ENCODE data around the gene EMP2.

Gene EMP2

DNA sequence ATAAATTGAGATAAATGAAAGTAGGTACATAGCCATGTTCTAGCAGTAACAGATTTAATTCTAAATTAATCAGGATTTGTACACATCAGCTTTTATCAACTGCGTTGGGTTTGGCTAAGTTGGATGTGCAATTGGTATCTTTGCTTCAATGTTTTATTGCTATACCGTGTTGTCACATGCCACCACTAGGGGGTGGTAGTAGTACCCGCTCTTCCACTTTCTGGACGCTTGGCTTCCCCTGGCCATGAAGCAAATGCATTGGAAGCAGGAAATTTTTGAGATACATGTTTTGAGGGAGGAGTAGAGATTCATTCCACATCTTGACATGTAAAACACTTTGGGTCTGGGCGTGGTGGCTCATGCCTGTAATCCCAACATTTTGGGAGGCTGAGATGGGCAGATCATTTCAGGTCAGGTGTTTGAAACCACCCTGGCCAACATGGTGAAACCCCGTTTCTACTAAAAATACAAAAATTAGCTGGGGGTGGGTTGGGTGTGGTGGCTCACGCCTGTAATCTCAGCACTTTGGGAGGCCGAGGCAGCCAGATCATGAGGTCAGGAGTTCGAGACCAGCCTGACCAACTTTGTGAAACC, 58.6 kb downstream of the EMP2 start:
- peak; percentile 69 for DNase-seq (ENCODE audit: low read depth)
- TF ChIP-seq, protein P1, sequence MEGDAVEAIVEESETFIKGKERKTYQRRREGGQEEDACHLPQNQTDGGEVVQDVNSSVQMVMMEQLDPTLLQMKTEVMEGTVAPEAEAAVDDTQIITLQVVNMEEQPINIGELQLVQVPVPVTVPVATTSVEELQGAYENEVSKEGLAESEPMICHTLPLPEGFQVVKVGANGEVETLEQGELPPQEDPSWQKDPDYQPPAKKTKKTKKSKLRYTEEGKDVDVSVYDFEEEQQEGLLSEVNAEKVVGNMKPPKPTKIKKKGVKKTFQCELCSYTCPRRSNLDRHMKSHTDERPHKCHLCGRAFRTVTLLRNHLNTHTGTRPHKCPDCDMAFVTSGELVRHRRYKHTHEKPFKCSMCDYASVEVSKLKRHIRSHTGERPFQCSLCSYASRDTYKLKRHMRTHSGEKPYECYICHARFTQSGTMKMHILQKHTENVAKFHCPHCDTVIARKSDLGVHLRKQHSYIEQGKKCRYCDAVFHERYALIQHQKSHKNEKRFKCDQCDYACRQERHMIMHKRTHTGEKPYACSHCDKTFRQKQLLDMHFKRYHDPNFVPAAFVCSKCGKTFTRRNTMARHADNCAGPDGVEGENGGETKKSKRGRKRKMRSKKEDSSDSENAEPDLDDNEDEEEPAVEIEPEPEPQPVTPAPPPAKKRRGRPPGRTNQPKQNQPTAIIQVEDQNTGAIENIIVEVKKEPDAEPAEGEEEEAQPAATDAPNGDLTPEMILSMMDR (conservative IDR thresholded peaks at IDR 0.05; ENCODE audit: low read length) = peak; percentile 95
- H3K4me3 ChIP-seq (ENCODE audit: low read length) = no peak overlapping the region

DNA sequence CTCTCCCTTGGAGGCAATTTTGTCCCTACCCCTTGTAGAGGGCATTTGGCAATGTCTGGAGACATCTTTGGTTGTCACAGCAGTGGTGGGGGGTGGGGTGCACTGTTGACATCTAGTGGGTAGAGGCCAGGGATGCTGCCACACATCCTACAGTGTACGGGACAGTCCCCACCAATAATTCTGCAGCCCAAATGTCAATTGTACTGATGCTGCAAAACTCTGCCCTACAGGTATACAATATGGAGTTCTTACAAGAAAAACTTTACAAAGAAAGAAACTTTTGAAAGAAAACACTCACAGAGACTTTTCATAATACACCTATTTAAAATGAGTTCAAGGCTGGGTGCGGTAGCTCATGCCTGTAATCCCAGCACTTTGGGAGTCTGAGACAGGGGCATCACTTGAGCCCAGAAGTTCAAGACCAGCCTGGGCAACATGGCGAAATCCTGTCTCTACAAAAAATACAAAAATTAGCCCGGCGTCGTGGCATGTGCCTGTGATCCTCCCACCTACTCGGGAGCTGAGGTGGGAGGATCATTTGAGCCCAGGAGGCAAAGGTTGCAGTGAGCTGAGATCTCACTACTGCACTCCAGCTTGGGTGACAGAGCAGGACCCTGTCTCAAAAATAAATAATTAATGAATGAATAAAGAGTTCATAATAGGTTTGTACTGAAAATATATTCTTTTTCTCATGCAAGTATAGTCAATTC, 59.4 kb downstream of the EMP2 start:
- TF ChIP-seq, protein P1 (conservative IDR thresholded peaks at IDR 0.05; ENCODE audit: low read length) = no peak
- no peak for DNase-seq (ENCODE audit: low read depth)
- no peak overlapping the region for H3K4me3 ChIP-seq (ENCODE audit: low read length)

DNA sequence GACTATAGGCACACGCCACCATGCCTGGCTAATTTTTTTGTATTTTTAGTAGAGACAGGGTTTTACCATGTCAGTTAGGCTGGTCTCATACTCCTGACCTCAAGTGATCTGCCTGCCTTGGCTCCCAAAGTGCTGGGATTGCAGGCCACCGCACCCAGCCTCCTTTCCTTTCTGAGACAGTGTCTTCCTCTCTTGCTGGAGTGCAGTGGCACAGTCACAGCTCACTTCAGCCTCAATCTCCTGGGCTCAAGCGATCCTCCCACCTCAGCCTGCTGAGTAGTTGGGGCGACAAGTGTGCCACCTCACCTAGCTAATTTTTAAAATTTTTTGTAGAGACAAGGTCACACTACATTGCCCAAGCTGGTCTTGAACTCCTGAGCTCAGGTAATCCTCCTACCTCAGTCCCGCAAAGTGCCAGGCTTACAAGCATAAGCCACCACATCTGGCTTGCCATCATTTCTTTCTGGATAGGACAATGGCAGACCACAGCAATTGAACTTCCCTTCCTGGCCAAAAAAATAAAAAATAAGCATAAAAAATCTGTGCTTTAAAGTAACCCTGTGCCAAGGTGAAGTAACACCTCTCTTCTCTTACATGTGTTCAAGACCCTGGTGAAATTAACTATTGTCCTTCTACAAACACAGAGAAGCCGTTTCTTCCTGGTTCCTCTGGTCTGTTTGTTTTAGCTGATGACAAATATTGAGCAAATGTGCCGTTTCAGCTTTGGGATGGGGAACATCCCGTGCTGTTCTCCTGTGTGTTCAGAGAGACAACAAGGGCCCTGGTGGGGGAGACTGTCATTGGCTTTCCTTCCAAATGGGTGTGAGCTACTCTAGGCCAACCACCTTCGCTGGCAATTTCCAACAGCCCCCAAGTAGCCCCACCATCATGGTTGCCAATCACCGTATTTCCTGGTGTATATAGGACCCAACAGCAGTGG, 60.2 kb downstream of the EMP2 start:
- H3K4me3 ChIP-seq (ENCODE audit: low read length) = no peak overlapping the region
- TF ChIP-seq, protein P1 (conservative IDR thresholded peaks at IDR 0.05; ENCODE audit: low read length) = no peak
- DNase-seq (ENCODE audit: low read depth) = no peak

DNA sequence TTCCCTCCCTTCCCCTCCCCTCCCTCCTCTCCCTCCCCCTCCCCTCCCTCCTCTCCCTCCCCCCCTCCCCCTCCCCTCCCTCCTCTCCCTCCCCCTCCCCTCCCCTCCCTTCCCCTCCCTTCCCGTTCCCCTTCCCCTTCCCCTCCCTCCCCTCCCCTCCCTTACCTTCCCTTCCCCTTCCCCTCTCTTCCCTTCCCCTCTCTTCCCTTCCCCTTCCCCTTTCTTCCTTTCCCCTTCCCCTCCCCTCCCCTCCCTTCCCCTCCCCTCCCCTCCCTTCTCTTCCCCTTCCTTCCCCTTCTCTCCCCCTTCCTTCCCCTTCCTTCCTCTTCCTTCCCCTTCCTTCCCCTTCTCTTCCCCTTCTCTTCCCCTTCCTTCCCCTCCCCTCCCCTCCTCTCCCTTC, 61.1 kb downstream of the EMP2 start:
- no peak overlapping the region for H3K4me3 ChIP-seq (ENCODE audit: low read length)
- TF ChIP-seq, protein P1 (conservative IDR thresholded peaks at IDR 0.05; ENCODE audit: low read length) = no peak
- no peak for DNase-seq (ENCODE audit: low read depth)

DNA sequence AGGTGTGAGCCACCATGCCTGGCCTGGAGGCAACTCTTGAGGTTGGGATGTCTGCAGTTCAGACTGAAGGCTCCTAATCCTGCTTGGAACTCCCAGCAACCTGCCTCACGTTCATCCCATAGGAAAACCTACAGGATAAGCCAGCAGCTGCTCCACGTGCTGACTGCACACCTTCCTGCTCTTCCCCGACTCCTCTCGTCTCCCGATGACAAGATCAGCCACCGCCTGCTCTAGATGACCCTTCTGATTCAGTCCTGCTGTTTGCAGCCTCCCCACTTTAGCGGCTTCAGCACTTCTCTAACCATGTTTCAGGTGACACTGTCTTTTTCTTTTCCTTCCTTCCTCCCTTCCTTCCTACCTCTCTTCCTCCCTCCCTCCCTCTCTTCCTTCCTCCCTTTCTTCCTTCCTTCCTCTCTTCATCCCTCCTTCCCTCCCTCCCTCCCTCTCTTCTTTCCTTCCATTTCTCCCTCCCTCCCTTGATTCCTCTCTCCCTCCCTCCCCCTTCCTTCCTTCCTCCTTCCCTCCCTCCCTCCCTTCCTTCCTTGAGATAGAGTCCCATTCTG, 61.8 kb downstream of the EMP2 start:
- TF ChIP-seq, protein P1 (conservative IDR thresholded peaks at IDR 0.05; ENCODE audit: low read length) = no peak
- no peak for DNase-seq (ENCODE audit: low read depth)
- H3K4me3 ChIP-seq (ENCODE audit: low read length) = no peak overlapping the region

DNA sequence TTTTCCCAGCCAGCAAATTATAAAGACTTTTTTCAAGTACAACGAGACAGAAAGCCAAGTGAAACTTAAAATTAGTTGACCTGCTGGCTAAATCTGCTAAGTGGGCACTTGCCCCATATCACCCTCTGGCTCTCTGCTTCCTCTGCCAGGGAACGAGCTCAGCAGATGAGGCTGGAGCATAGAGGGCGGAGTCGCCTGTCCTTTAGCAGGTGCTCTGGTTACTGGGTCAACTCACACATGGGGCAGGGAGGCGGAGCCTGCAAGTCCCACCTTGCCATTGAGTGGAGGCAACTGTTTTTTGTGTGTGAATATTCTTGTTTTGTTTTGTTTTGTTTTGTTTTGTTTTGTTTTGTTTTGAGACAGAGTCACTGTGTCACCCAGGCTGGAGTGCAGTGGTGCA, 62.5 kb downstream of the EMP2 start:
- no peak for DNase-seq (ENCODE audit: low read depth)
- H3K4me3 ChIP-seq (ENCODE audit: low read length) = no peak overlapping the region
- TF ChIP-seq, protein P1 (conservative IDR thresholded peaks at IDR 0.05; ENCODE audit: low read length) = no peak
